HepG2 (cell line): Measurements from ENCODE around the gene TTC39B.

ENCODE experiments used
- CTCF ChIP-seq: sonication (generic); formaldehyde crosslinking; IDR thresholded peaks from 2 replicates; pipeline ENCODE4 v1.5.0; 2020; ENCODE audit warnings: mild to moderate bottlenecking, missing genetic modification reagents, moderate library complexity
- SRSF4 ChIP-seq: fragments of 200-400 bp; formaldehyde crosslinking; IDR thresholded peaks from one replicate; pipeline ENCODE4 v1.6.1; 2018; ENCODE audit warnings: mild to moderate bottlenecking, low read depth, low read length, moderate library complexity; ENCODE audit not compliant: poor library complexity, severe bottlenecking

GRCh38 chr9:15200111-15200510, 106.9 kb downstream of the TTC39B start:
- TF ChIP-seq CTCF (CRISPR knock-in tag) (no peak), SRSF4 (no peak)
